ENCODE results near the gene VTI1A. TPM values are rescaled to one million over a fixed set of nuclear protein-coding genes. Genes with fewer than 3 reads are reported as not detected.

VTI1A gene
- total and polyA plus RNA-seq, 3 donors from 2014 or later: 25.5 to 85.9 (median 63.4) TPM

GRCh38 chr10:112831859-112832258 is 384.8 kb downstream of the VTI1A start:
- TF ChIP-seq CTCF (IDR thresholded peaks at IDR 0.05) (no peak), POLR2A (IDR thresholded peaks at IDR 0.05) (no peak)
- Histone ChIP-seq H3K27me3 (no peaks in the 10 kb centered on the region), H3K9me3 (no peaks in the 10 kb centered on the region), H3K4me1 (no peaks in the 10 kb centered on the region), H3K27ac (no peak overlapping the region), H3K4me3 (no peak overlapping the region), H3K36me3 (ENCODE audit: low read depth, missing control alignments) (no peaks in the 10 kb centered on the region)
- intact Hi-C loops (cut with DNase I; ENCODE audit: low total_unique reads): no loop called here
- DNase-seq: no peak
- WGBS, 2 donors: 92% methylated on average over 16 of the region's 16 CpGs

DNA sequence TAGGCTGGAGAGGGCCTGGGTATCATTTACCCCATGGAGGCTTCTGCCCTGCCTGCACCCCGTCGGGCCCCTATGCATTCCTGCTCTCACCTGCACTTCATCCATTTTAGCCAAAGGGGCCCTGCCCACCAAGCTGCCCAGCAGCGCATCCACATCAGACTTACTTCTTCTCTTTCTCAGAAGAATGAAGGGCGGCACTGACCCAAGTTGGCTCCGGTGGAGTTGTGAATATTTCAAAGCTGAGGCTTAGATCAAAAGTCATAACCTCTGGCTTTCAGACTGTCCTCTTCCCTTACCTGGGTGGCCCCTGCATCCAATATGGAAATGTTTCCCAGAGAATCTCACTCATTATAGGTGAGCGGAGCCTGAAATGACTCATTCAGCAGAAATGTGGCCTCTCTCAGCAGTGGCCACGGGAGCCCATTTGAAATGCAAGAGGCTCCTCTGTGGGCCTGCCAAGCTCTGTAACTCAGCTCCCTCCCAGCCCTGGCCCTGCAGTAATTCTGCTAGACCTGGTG is 385.4 kb downstream of the VTI1A start:
- WGBS, 2 donors: 88 to 96% methylated on average over 7 of the region's 7 CpGs
- TF ChIP-seq CTCF (IDR thresholded peaks at IDR 0.05) (no peak), POLR2A (IDR thresholded peaks at IDR 0.05) (no peak)
- H3K36me3 ChIP-seq (ENCODE audit: low read depth, missing control alignments): no peaks in the 10 kb centered on the region
- no peaks in the 10 kb centered on the region for H3K4me1 ChIP-seq
- H3K9me3 ChIP-seq: no peaks in the 10 kb centered on the region
- H3K27ac ChIP-seq: no peak overlapping the region
- no peak for DNase-seq
- H3K4me3 ChIP-seq: no peak overlapping the region
- intact Hi-C loops (cut with DNase I; ENCODE audit: low total_unique reads): no loop called here
- H3K27me3 ChIP-seq: no peaks in the 10 kb centered on the region

DNA sequence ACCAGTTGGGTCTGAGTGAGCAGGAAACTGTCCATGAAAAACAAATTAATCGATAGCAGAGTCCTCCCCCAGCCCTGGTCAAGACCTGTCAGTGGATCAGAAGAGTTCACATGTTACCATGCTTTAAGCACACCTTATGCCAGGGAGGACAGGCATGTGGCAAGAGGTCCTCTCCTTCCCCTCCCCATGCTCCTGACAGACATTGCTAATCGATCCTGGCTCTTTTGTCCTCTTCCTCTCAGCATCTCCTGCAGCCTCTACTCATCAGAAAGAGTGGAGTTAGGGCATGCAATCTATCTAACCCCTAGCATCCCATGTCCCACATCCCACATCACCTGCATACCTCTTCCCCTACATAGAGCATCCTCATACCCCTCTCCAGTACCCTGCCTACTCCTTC is 385.9 kb downstream of the VTI1A start:
- Histone ChIP-seq H3K36me3 (ENCODE audit: low read depth, missing control alignments) (no peaks in the 10 kb centered on the region), H3K27ac (no peak overlapping the region), H3K4me3 (no peak overlapping the region), H3K9me3 (no peaks in the 10 kb centered on the region), H3K27me3 (no peaks in the 10 kb centered on the region), H3K4me1 (no peaks in the 10 kb centered on the region)
- intact Hi-C loops (cut with DNase I; ENCODE audit: low total_unique reads): no loop called here
- TF ChIP-seq CTCF (IDR thresholded peaks at IDR 0.05): no peak
- TF ChIP-seq POLR2A (IDR thresholded peaks at IDR 0.05): no peak
- DNase-seq: no peak
- 75 to 85% methylated on average over 2 of the region's 2 CpGs for WGBS, 2 donors

DNA sequence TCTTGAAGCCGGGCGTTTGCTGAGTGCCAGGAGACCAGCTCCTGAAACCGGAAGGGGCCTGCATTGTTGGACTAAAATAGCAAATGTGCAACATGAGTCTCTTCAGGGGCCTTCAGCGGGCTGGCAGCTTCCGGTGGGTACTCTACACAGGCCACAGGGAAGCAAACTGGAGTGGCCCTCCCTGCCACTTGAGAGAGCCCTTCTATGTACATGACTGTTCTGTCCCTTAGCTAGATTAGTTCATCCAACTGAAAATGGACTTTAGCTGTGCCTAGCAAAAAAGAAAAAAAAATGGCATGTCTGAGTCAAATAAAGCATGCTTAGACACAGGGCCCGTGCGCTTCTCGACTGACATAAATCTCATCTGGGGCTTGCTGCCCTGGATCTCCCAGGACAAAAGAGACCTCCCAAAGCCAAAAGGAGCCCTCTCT is 387.8 kb downstream of the VTI1A start:
- 79 to 80% methylated on average over 8 of the region's 8 CpGs for WGBS, 2 donors
- no peak for TF ChIP-seq POLR2A (IDR thresholded peaks at IDR 0.05)
- TF ChIP-seq CTCF (IDR thresholded peaks at IDR 0.05): no peak
- intact Hi-C loops (cut with DNase I; ENCODE audit: low total_unique reads): no loop called here
- DNase-seq: no peak
- Histone ChIP-seq H3K4me3 (no peak overlapping the region), H3K4me1 (no peaks in the 10 kb centered on the region), H3K36me3 (ENCODE audit: low read depth, missing control alignments) (no peaks in the 10 kb centered on the region), H3K27me3 (no peaks in the 10 kb centered on the region), H3K9me3 (no peaks in the 10 kb centered on the region), H3K27ac (no peak overlapping the region)

DNA sequence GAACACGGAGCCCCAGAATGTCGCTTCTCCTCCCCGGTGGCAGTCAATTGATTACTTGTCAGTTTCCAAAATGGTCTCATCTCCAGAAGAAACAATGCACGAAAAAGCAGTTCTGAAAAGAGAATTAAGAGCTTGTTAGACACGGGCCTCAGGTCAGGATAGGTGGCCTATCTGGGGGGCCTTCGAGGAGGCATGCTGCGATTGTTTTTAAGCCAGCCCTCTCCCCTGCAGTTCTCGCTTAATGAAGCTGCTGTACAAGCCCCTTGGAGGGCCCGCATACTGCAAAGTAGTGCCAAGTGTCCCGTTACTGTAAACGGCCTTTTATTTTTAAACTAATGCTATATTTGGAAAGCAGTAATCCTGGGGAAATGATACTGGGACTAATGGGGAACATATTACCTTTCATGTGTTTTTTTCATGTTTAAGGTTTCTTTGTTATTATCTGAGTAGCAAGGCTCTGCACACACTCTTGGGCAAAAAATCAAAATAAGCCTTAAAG is 388.3 kb downstream of the VTI1A start:
- H3K27me3 ChIP-seq: no peaks in the 10 kb centered on the region
- DNase-seq: no peak
- H3K27ac ChIP-seq: no peak overlapping the region
- TF ChIP-seq POLR2A (IDR thresholded peaks at IDR 0.05): no peak
- TF ChIP-seq CTCF (IDR thresholded peaks at IDR 0.05): no peak
- H3K4me1 ChIP-seq: no peaks in the 10 kb centered on the region
- 56 to 66% methylated on average over 11 of the region's 11 CpGs for WGBS, 2 donors
- no peak overlapping the region for H3K4me3 ChIP-seq
- no peaks in the 10 kb centered on the region for H3K9me3 ChIP-seq
- no peaks in the 10 kb centered on the region for H3K36me3 ChIP-seq (ENCODE audit: low read depth, missing control alignments)
- intact Hi-C loops (cut with DNase I; ENCODE audit: low total_unique reads): no loop called here
